GM18858 (cell line): ENCODE data around the gene FMR1NB.

Experiments used
- ATAC-seq: cut with Tn5 transposase; IDR thresholded peaks from one replicate; pipeline ENCODE4 v1.9.1; 2021; ENCODE audit not compliant: unreplicated experiment

Gene FMR1NB, protein sequence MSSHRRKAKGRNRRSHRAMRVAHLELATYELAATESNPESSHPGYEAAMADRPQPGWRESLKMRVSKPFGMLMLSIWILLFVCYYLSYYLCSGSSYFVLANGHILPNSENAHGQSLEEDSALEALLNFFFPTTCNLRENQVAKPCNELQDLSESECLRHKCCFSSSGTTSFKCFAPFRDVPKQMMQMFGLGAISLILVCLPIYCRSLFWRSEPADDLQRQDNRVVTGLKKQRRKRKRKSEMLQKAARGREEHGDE

DNA sequence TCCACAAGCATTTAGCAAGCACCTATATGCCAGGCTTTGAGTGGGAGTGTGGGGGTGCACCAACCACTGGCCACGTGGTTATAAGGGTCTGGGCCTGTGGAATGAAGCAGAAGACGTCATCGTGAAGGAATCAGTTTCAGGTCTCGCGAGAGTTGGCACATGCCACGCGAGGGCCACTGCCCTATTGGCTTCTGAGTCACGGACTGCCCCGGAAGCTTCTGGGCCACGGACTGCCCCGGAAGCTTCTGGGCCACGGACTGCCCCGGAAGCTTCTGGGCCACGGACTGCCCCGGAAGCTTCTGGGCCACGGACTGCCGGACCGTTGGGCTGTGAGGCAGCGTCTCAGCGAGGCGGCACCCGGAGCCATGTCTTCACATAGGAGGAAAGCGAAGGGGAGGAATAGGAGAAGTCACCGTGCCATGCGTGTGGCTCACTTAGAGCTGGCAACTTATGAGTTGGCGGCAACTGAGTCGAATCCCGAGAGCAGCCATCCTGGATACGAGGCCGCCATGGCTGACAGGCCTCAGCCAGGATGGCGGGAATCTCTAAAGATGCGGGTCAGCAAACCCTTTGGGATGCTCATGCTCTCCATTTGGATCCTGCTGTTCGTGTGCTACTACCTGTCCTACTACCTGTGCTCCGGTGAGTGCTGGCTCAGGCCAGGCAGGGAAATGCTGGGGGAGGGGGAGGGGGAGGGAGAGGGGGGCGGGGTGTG lies at the start of gene FMR1NB:
FMR1NB (plus strand) TSS at position 300 of the 715 bp plus-strand sequence; CDS start at position 366, 66 bp downstream.
- ATAC-seq, result no peak

DNA sequence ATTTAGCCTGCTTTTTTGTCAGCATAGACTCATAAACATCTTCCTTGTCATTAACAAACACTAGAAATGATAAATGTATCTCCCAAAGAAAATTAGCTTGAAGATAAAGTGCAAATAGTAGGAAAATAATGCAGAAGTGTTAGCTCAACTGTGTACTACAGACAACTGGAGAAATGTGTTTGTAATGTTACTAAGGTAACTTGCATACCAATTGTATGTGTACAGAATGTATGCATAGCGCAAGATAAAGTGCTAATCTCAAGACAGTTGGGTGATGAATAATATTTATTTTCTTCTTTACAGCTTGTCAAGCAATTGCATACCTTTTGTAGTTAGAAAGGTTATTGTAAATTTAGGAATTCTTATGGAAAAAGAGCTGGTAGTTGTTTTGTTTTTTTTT lies 47.3 kb upstream of the FMR1NB start:
- ATAC-seq, result no peak

DNA sequence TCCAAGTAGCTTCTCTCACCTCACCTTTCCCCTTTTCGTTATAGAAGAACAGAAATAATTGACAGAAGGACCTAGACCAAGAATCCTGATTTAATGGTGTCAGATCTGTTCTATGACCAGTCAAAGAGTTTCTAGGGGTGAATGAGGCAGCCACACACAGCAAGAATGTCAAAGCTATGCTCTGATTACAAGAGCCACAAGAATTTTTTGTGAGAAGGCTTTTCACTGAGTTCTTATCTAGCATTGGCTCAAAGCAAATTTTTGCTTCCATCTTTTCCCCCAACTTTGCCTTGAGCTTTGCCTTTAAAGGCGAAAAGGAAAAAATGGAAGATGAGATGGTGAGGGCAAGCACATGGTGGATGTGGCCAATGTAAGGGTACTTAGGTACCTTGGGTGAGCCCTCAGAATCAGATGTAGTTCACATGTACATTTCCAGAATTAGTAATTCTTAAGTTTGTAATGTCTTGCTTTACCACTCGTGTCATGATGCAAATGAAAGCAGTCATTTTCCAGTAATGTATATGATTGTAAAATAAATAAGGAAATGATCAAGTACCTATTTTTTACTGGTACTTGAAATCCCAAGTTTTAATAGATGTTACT lies 45.9 kb upstream of the FMR1NB start:
- no peak for ATAC-seq

DNA sequence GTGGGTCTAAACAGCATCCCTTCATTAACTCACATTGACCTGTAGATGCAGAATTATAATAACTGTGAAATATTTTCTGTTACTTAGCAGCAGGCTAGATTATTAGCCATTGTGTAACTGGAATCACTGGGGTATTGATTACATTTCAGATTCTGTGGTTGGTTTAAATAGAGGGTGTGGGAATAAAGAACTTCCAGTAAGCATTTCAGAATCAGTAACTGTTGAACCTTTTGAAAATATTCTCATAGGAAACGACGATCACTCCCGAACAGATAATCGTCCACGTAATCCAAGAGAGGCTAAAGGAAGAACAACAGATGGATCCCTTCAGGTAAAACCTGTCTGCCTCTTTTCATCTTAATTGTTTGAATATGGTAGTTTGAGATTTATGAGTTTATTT lies 35.9 kb upstream of the FMR1NB start:
- ATAC-seq, result no peak

DNA sequence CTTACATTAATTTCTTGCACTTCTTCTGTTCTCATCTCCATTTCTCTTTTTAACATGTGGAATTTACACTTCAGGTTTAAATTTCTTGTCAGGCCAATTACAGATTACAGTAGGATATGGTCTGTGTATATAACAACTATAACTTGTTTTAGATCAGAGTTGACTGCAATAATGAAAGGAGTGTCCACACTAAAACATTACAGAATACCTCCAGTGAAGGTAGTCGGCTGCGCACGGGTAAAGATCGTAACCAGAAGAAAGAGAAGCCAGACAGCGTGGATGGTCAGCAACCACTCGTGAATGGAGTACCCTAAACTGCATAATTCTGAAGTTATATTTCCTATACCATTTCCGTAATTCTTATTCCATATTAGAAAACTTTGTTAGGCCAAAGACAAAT lies 32.6 kb upstream of the FMR1NB start:
- ATAC-seq, result no peak

DNA sequence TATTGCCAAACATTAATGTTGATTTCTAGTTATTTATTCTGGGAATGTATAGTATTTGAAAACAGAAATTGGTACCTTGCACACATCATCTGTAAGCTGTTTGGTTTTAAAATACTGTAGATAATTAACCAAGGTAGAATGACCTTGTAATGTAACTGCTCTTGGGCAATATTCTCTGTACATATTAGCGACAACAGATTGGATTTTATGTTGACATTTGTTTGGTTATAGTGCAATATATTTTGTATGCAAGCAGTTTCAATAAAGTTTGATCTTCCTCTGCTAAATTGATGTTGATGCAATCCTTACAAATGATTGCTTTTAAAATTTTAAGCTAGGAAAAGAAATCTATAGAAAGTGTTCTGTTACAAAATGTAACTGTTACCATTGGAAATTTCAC lies 30.8 kb upstream of the FMR1NB start:
- no peak for ATAC-seq

DNA sequence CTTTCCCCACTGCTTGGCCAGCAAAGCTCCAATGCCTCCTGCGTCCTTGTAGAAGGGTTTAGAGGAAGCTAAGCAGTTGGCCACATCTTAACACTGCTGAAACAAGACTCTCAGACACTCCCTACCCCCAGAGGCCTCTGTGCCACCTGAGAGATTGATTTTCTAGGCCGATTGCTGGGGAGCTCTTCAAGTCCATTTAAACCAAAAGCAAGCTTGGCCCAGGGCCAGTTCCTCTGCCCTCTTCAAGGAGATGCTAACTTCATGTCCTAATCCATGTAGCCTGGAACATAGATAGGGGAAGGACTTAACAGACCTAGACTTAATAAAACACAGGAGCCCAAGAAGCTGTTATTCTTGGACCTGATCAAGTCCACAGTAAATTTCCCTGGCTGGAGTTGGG lies 27.2 kb upstream of the FMR1NB start:
- ATAC-seq, result no peak

DNA sequence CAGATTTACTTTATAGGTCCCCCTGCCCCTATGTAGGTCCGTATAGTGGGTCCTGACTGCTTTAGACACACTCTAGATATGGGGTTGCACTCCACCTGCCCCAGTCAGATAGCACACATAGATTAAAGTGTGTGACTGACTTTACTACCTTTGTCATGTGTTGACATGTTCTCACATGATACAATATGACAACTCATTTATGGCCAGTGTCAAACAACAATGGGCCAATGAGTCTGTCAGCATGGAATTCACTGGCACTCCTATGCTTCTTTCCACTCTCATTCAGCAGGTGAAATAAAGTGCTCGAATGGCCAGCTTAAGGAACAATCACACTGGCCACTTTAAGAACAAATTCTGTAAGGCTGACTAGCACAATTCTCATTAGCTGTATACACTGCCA lies 23.8 kb upstream of the FMR1NB start:
- no peak for ATAC-seq

DNA sequence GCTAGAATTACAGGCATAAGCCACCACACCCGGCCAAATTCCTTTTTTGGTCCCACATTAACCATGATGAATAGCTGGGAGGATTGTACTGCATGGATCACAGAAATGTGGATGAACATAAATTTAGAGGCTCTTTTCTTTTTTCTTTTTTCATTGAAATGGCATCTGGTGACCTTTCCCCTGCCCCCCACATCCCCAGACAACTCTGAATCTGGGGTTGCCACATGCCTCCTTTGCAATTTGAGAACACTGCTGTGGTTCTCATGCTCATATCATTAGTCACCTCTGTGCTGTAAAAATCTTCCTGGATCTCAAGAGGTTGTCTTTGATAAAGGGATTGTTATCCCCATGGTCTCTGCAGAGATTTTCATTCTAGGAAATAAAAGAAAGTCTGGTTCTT lies 22.8 kb upstream of the FMR1NB start:
- no peak for ATAC-seq

DNA sequence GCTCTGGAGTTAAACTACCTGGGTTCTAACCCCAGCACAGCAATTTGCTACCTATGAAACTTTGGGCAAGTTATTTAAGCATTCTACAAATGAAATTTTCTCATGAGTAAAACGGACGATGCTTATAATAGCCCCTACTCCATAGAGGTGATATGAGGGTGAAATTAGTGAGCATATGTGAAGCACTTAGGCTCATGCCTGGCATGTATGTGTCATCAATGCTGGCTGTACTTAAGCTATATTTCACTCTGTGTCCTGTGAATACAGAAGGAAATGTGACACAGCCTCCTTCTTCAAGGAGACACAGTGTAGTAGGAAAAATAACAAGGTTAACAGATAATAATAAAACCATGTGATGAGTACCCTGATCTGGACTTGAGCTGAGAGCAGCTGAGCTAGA lies 20.4 kb upstream of the FMR1NB start:
- no peak for ATAC-seq

DNA sequence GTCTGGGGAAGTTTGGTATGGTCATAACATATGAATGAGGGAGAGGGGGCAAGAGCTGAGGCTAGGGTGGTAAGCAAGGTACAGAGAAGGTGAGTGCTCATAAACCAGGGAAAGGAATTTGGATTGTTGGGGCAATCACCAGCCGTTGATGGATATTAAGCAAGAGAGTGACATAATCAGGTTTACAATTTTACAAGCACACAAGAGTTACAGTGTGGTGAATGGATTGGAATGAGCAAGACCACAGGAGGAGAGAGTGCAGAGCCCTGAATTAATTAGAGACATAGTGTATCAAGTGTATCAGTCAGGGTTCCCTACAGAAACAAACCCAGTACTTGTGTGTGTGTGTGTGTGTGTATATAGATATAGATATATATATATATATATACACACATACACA lies 18.7 kb upstream of the FMR1NB start:
- no peak for ATAC-seq

DNA sequence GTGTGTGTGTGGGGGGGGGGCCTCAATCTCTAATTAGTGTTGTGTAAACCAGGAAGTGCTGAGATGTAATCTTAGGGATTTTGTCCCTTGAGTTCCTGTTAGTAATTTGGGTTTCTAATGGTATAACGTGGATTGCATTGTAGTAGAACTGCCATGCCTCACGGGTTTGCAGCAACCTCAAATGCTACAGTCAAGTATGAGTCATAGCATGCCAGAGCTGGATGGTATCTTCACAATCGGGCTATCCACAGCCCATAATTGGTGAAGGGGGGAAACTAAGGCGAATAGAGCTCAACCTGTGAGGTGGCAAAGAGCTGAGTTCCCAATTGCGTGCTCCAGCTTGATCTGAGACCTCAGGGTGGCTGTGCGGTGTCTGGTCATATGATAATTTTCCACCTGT lies 2.2 kb upstream of the FMR1NB start:
- no peak for ATAC-seq

DNA sequence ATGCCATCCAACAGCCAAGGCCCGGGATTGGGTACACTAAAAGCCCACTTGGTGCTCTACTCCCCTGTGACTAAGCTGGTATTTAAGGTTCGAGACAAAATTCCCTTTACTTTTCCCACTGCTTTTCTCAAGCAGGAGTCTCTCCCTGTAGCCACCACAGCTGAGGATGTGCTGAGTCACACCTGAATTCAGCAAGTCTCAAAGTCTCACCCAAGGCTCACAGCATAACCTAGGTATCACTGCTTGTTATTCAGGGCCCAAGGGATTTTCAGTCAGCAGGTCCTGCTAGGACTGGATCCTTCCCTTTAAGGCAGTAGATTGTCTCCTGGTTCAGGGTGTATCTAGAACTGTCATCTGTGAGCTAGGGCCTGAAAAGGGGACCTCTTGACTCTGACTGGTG lies 39.2 kb downstream of the FMR1NB start:
- no peak for ATAC-seq

DNA sequence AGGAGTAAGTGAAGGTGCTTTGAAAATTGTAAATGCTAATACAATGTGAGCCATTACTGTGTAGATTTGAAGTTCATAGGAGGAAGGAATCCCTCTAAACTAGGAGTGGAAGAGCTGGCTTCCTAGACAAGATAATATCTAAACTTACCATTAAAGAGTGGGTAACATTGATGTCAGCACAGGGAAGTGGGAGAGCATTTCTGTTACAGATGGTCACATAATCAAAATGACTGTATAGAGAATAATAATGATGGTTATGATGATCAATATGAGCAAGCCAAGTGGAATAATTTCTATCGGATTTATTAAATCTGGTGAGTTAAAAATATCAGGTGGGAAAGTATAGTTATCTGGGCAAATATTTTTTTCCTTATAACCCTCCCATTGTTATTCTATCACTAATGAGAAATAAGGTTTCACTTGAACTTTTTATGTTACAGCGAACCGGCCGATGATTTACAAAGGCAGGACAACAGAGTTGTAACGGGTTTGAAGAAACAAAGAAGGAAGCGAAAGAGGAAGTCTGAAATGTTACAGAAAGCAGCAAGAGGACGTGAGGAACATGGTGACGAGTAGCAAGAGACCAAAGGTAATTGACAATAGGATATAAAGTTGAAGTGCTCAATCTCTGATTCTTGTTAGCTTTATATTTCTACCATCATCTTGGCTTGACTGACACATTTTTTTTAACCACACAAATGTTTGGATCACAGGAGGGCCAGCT lies 43.5 kb downstream of the FMR1NB start:
- peak; percentile 93 for ATAC-seq

DNA sequence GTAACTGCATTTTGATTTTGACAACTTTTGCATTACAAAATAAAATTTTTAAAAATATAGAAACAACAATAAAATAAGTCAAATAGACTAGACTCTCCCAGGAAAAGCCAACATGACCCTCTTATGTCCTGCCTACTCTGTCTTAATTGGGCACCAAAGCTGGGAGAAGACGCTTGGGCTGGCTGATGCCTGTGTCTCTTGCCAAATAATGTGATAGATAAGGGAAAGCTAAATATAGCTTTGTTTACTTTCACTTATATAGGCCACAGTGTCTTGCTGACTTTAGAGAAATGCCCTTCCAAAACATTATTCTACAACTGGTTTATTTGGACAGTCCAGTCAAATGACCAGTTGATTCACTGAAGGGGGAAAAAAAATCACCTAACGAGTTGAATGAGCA lies 54.2 kb downstream of the FMR1NB start:
- no peak for ATAC-seq

DNA sequence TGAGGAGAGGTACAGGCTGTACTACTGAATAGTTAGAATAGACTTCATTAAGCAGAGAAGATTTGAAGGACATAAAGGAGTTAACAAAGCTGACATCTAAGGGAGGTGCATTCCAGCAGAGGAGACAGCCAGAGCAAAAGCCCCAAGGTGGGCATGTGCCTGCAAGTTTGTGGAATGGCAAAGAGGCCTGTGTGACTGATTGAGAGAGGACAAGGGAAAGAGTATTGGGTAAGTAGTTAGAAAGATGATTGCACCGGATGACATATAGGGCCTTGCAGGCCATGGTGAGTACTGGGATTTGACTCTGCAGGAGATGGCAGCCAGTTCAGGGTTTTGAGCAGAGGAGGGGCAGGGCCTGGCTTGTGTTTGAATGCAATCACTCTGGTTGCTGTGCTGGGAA lies 55.9 kb downstream of the FMR1NB start:
- ATAC-seq, result no peak

DNA sequence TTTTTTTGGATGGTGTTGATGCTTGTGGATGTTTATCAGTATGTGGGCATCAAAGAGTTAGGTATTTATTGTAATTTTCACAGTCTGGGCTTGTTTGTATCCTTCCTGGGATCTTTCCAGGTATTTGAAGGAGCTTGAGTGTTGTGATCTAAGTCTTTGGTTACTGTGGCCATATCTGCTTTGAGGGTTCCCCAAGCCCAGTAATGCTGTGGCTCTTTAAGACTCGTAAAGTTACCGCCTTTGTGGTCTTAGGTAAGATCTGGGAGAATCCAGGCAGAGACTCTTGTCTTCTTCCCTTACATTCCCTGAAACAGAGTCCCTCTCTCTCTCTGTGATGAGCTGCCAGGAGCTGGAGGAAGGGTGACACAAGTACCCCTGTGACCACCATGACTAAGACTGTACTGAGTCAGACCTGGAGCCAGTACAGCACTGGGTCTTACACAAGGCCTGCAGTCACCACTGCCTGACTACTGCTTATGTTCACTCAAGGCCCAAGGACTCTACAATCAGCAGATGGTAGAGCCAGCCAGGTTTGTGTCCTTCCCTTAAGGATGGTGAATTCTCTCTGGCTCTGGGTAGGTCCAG lies 62.2 kb downstream of the FMR1NB start:
- no peak for ATAC-seq

DNA sequence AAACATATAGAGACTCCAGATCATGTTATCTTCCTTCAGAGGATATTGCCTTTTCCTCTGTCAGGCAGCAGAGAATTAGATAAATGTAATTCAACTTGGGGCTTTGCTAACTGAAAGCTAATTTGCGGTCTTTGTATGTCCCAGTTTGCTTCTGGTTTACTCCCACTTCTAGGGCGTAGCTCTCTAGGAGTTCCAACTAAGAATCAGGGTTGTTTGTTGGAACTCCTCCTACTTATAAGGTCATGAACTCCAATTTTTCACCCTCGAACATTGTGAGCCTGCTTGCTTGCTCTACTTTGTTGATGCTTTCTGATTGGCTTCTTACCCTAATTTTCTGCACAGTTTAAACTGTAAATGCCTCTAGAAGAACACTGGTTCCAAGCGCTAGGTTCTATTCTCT lies 66.1 kb downstream of the FMR1NB start:
- no peak for ATAC-seq

DNA sequence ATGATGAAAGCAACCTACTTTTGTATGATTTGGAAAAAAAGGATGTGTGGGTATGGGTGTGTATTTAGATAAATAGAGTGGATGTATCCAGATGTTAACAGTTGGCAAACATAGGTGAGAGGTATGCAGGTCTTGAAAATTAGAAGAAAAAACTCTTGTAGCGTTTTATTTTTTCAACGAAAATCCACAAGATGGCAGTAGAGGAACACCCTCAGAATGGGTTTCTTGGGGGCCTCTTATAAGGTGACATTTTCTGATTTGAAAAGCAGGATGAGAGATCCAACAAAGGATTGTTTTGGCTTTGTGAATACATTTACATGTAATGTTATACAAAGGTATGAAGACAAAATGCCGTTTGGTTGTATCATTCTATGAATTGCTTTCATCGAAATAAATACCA lies 68.3 kb downstream of the FMR1NB start:
- ATAC-seq, result no peak

DNA sequence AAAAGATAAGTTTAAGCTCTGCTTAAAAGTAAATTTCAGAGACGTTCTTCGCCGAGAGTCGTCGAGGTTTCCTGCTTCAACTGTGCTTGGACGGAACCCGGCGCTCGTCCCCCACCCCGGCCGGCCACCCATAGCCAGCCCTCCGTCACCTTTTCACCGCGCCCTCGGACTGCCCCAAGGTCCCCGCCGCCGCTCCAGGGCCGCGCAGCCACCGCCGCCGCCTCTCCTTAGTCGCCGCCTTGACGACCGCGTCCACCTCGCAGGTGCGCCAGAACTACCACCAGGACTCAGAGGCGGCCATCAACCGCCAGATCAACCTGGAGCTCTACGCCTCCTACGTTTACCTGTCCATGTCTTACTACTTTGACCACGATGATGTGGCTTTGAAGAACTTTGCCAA lies 70.8 kb downstream of the FMR1NB start:
- no peak for ATAC-seq

DNA sequence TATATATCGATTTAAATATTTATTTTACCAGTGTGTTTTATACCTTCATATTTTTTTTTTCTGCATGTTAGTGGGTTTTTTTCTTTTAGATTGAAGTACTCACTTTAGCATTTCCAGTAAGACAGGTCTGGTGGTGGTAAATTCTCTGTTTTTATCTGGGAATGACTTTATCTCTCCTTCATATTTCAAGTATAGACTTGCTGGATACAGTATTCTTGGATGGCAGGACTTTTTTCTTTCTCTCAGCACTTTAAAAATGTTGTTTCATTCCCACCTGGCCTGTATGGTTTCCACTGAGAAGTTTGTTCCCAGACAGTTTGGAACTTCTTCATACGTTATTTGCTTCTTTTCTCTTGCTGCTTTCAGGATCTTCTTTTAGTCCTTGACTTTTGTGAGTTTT lies 86.1 kb downstream of the FMR1NB start:
- no peak for ATAC-seq
